ENCODE measurements around the gene CACNA1A. TPM values are rescaled to one million over a fixed set of nuclear protein-coding genes. Genes with fewer than 3 reads are reported as not detected.

Gene CACNA1A
- total RNA-seq, 1 donor from 2014 or later, result 0.44 TPM

DNA sequence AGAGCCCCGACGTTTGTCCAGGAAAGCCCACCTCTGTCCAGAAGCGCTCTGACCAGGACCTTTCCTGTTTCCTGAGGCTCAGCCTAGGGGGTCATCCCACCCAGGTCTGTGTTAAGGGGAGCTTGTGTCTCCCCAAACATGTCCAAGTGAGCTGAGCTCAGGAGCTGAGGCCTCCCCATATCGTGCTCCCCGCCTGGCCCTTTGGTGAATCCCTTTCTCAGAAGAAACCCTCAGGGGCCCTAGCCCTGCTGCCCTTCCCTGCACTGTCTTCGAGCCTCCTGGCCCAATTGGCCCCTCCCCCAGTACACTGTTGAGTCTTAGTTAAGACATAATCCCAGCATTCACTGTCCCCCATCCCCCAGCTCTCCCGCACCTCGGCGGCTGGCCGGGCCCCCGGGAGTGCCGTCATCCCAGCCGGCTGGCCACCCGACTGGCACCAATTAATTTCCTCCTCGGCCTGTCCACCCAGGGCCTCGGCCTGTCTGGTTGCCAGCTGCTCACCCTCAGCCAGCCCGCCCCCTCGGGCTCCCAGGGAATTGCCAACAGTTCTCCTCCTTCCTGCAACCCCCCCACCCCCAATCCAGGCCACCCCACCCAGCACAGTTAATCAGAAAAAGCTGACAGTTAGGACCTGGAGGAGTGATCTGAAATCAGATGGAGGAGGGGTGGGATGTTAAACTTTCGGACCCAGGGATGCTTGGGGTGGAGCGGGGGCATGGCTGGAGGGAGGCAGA lies 342.5 kb downstream of the CACNA1A start:
- TF ChIP-seq, protein P1, sequence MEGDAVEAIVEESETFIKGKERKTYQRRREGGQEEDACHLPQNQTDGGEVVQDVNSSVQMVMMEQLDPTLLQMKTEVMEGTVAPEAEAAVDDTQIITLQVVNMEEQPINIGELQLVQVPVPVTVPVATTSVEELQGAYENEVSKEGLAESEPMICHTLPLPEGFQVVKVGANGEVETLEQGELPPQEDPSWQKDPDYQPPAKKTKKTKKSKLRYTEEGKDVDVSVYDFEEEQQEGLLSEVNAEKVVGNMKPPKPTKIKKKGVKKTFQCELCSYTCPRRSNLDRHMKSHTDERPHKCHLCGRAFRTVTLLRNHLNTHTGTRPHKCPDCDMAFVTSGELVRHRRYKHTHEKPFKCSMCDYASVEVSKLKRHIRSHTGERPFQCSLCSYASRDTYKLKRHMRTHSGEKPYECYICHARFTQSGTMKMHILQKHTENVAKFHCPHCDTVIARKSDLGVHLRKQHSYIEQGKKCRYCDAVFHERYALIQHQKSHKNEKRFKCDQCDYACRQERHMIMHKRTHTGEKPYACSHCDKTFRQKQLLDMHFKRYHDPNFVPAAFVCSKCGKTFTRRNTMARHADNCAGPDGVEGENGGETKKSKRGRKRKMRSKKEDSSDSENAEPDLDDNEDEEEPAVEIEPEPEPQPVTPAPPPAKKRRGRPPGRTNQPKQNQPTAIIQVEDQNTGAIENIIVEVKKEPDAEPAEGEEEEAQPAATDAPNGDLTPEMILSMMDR (IDR thresholded peaks at IDR 0.05; ENCODE audit: borderline replicate concordance), result no peak
- H3K4me3 ChIP-seq, result peak overlapping the region; percentile 59
- H3K27me3 ChIP-seq (ENCODE audit: low read depth), result no peaks in the 10 kb centered on the region
- peaks cover 74% of the 10 kb centered on the region for H3K4me1 ChIP-seq
- no peaks in the 10 kb centered on the region for H3K36me3 ChIP-seq
- intact Hi-C loops (cut with micrococcal nuclease), result no loop called here
- H3K9me3 ChIP-seq (replicated peaks), result no peaks in the 10 kb centered on the region
- DNase-seq, result peak; percentile 67
- peak overlapping the region; percentile 91 for H3K27ac ChIP-seq (replicated peaks)

DNA sequence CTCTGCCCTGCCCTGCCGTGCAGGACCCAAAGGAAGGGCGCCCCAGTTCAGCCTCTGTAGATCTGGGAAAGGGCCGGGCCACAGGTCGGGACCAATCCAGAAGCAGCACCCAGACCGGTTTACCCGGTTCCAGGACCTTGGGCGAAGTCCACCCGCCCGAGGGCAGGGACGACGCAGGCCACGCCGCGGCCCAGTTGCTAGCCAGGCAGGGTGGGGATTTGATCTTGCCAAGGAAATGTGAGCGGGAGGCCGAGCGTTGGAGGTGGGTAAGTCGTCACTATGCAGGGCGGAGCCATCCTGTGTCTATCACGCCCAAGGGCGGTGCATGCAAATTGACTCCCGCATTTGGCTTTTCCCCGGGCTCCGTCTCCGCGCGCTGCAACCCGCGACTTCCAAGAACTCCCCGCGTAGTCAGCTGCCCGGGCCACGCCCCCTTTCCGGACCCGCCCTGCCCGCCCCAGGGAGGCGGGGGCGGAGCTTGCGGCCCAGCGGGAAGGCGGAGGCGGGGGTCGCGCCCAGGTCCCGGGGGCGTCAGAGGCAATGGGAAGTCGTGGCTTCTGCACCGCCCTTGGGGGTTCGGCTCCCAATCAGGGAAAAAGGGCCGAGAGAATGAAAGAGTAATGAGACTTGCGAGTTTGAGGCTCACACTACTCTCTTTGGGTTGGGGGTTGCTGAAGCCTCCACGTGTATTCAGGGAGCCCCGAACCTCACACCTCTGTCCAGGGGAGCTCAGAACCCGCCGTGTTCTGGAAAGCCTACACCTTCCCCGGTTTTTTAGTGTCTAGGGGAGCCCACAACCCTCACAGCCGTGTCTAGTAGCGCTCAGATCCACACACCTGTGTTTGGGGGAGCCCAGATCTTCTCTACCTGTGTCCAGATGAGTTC lies 343.3 kb downstream of the CACNA1A start:
- intact Hi-C loops (cut with micrococcal nuclease), result no loop called here
- peaks cover 67% of the 10 kb centered on the region for H3K4me1 ChIP-seq
- DNase-seq, result peak; percentile 97

DNA sequence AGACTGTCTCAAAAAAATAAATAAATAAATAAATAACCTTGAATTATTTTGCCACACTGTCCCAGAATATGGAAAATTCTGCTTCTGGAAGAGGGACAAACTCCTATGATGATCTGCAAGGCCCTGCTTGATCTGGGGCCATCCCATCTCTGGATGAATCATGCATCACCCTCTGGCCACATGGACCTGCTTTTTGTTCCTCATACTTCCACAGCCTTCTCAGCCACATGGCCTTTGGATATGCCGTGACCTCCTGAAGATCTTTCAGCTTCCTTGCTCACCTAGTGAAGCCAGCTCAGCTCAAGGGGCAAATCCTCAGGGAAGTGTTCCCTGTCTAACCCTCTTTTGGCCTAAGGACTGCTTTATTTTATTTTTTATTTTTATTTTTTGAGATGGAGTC lies 345.7 kb downstream of the CACNA1A start:
- H3K9me3 ChIP-seq (replicated peaks), result no peaks in the 10 kb centered on the region
- no peak for DNase-seq
- intact Hi-C loops (cut with micrococcal nuclease), result no loop called here
- peaks cover 60% of the 10 kb centered on the region for H3K4me1 ChIP-seq
- TF ChIP-seq, protein P1 (IDR thresholded peaks at IDR 0.05; ENCODE audit: borderline replicate concordance), result no peak
- no peaks in the 10 kb centered on the region for H3K36me3 ChIP-seq
- H3K27me3 ChIP-seq (ENCODE audit: low read depth), result no peaks in the 10 kb centered on the region
- H3K4me3 ChIP-seq, result no peak overlapping the region
- peak overlapping the region; percentile 5 for H3K27ac ChIP-seq (replicated peaks)

More for the DNA sequence above, 343.3 kb downstream of the CACNA1A start:
- Histone ChIP-seq H3K4me3 (peak overlapping the region; percentile 59), H3K27ac (replicated peaks) (peak overlapping the region; percentile 91), H3K9me3 (replicated peaks) (no peaks in the 10 kb centered on the region), H3K27me3 (ENCODE audit: low read depth) (no peaks in the 10 kb centered on the region), H3K36me3 (no peaks in the 10 kb centered on the region)
- TF ChIP-seq, protein P1 (IDR thresholded peaks at IDR 0.05; ENCODE audit: borderline replicate concordance), result no peak

DNA sequence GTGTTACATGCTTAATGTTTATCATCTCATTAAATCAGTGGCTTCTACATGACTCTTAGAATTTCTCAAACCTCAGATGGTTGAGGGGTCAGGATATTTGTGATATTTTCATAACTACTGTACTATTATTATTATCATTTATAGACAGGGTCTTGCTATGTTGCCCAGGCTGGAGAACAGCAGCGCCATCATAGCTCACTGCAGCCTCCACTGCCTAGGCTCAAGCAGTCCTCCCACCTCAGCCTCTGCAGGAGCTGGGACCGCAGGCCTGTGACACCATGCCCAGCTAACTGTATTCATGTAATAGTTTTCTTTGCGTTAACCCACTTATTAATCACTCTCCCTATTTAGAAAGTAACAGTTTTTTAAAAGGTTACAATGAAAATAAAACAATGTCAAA lies 346.6 kb downstream of the CACNA1A start:
- Histone ChIP-seq H3K27me3 (ENCODE audit: low read depth) (no peaks in the 10 kb centered on the region), H3K4me3 (no peak overlapping the region), H3K4me1 (peaks cover 60% of the 10 kb centered on the region), H3K27ac (replicated peaks) (no peak overlapping the region), H3K9me3 (replicated peaks) (no peaks in the 10 kb centered on the region), H3K36me3 (no peaks in the 10 kb centered on the region)
- TF ChIP-seq, protein P1 (IDR thresholded peaks at IDR 0.05; ENCODE audit: borderline replicate concordance), result no peak
- DNase-seq, result no peak
- intact Hi-C loops (cut with micrococcal nuclease), result no loop called here

Data from left ventricle myocardium inferior (tissue), 1 donor.